ENCODE data around the gene ESR2.
"Not testable (repeated sequence)": the region's sequence is repeated elsewhere in the genome, so short reads cannot be mapped to it uniquely, and the experiment has no call there.

The ESR2 gene

GRCh38 chr14:64075613-64076005, 218.6 kb downstream of the ESR2 start:
- no peak for FAIRE-seq

- no peak for FAIRE-seq
Observed at GRCh38 chr14:64074961-64075612, 219.1 kb downstream of the ESR2 start.

GRCh38 chr14:64069634-64070359, 224.4 kb downstream of the ESR2 start:
- no peak for FAIRE-seq

- no peak for FAIRE-seq
Observed at GRCh38 chr14:64064447-64064846, 229.7 kb downstream of the ESR2 start.

GRCh38 chr14:64062381-64063115, 231.6 kb downstream of the ESR2 start:
- no peak for FAIRE-seq

GRCh38 chr14:64061706-64062105, 232.5 kb downstream of the ESR2 start:
- FAIRE-seq, result no peak

- FAIRE-seq, result no peak
Observed at GRCh38 chr14:64061115-64061514, 233.1 kb downstream of the ESR2 start.

- no peak for FAIRE-seq
Observed at GRCh38 chr14:64060648-64061096, 233.5 kb downstream of the ESR2 start.

- no peak for FAIRE-seq
Observed at GRCh38 chr14:64060199-64060545, 234.0 kb downstream of the ESR2 start.

- FAIRE-seq, result no peak
Observed at GRCh38 chr14:64059454-64060198, 234.5 kb downstream of the ESR2 start.

- no peak for FAIRE-seq
Observed at GRCh38 chr14:64053694-64054669, 240.2 kb downstream of the ESR2 start.

- FAIRE-seq, result no peak
Observed at GRCh38 chr14:64049616-64050381, 244.4 kb downstream of the ESR2 start.

- no peak for FAIRE-seq
Observed at GRCh38 chr14:64045091-64045490, 249.1 kb downstream of the ESR2 start.

GRCh38 chr14:64043296-64043695, 250.9 kb downstream of the ESR2 start:
- FAIRE-seq, result not testable (repeated sequence)

GRCh38 chr14:64040044-64040443, 254.1 kb downstream of the ESR2 start:
- no peak for FAIRE-seq

- no peak for FAIRE-seq
Observed at GRCh38 chr14:64038841-64039542, 255.2 kb downstream of the ESR2 start.

- FAIRE-seq, result not testable (repeated sequence)
Observed at GRCh38 chr14:64037869-64038745, 256.1 kb downstream of the ESR2 start.

GRCh38 chr14:64035143-64035542, 259.0 kb downstream of the ESR2 start:
- FAIRE-seq, result no peak
